SH-SY5Y (cell line): Measurements from ENCODE around the gene HBA2.
"Not testable (repeated sequence)": the region's sequence is repeated elsewhere in the genome, so short reads cannot be mapped to it uniquely, and the experiment has no call there.

Experiments
- GATA2 ChIP-seq: IDR thresholded peaks from 2 replicates; pipeline ENCODE4 v1.6.1; 2011; ENCODE audit warnings: mild to moderate bottlenecking, low read depth, low read length
- GATA3 ChIP-seq: IDR thresholded peaks from 2 replicates; pipeline ENCODE4 v1.6.1; 2011; ENCODE audit warnings: low read depth, mild to moderate bottlenecking, low read length, moderate library complexity

The HBA2 gene

DNA sequence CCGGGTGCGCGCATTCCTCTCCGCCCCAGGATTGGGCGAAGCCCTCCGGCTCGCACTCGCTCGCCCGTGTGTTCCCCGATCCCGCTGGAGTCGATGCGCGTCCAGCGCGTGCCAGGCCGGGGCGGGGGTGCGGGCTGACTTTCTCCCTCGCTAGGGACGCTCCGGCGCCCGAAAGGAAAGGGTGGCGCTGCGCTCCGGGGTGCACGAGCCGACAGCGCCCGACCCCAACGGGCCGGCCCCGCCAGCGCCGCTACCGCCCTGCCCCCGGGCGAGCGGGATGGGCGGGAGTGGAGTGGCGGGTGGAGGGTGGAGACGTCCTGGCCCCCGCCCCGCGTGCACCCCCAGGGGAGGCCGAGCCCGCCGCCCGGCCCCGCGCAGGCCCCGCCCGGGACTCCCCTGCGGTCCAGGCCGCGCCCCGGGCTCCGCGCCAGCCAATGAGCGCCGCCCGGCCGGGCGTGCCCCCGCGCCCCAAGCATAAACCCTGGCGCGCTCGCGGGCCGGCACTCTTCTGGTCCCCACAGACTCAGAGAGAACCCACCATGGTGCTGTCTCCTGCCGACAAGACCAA, at the start of gene HBA2:
TSS of gene HBA2 (plus strand) at position 503 of the 568 bp plus-strand sequence. CDS start at position 540, 37 bp downstream.
- TF ChIP-seq GATA3, GATA2: not testable (repeated sequence)

DNA sequence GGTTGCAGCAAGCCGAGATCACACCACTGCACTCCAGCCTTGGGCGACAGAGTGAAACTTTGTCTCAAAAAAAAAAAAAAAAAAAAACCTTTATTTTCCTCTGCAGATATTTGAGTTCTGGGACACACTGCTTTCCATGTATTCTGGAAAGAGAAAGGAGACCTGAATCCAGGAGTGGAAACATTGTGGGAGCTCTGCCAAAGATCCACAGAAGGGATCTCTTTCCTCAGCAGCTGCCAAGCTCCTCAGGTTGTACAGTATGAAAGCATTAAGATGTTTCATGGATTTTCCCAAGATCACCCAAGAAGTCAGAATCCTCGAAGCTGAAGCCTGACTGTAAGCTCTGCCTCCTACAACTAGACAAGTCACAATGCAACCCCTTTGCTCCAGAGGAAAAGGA, 47.7 kb upstream of the HBA2 start:
- TF ChIP-seq GATA2 (no peak), GATA3 (no peak)

DNA sequence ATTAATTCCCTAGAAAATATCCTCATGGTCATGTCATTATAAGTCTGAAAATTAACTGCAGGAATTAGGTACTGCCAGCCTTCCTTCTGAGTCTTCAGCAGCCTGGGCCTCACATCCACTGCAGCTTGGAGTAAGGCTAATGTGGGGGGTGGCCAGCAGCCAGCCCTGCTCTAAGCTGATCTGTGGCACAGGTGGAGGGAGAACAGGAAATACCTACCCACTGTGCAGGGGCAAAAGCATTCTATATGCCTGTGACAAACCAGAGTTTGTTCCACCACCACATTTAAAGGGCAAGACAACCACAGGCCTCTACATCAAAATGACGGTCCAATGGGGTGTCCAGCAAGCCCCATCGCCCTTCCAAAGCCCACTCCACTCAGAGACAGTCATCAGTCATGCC, 43.6 kb upstream of the HBA2 start:
- TF ChIP-seq GATA2 (no peak), GATA3 (no peak)

DNA sequence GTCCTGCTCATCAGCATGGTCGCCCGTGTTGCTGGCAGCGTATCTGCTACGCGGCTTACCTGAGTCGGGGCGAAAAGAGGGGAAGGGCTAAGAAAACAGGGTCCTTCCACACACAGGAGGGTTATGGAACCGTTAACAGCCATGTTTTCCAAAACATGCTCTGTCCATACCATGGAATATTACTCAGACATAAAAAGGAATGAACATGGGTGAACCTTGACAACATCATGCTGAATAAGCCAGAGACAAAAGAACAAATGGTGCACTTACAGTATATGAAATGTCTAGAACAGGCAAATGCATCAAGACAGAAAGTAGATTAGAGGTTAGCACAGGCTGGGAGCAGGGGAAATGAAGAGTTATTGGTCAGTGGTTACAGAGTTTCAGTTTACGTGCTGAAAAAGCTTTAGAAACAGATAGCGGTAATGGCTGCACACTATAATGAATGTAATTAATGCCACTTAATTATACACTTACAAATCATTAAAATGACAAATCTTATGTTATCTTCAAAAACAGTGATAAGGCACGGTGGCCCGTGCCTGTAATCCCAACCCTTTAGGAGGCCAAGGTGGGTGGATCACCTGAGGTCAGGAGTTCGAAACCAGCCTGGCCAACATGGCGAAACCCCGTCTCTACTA, 42.0 kb upstream of the HBA2 start:
- TF ChIP-seq GATA2 = no peak
- TF ChIP-seq GATA3 = no peak

DNA sequence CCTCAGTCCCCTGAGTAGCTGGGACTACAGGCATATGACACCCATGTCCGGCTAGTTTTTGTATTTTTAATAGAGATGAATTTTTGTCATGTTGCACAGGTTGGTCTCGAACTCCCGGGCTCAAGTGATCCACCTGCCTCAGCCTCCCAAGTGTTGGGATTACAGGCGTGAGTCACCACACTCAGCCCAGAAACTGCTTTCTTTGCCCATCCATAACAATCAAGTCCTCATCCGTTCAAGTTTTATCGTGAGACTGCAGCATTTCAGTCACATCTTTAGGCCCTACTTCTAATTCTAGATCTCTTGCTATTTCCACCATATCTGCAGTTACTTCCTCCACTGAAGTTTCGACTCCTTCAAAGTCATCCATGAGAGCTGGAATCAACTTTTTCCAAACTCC, 40.6 kb upstream of the HBA2 start:
- TF ChIP-seq GATA2 (no peak), GATA3 (no peak)

DNA sequence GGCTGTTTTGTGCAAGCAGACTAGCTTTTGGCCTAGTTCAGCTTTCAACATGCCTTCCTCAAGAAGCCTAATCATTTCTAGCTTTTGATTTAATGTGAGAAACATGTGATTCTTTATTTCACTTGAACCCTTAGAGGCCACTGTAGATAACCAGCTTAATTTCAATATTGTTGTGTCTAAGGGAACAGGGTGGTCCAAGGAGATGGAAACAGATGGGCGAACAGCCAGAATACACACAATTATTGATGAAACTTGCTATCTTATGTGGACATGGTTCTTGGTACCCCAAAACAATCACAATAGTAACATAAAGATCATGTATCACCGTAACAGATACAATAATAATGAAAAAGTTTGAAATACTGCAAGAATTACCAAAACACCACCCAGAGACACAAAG, 39.0 kb upstream of the HBA2 start:
- no peak for TF ChIP-seq GATA3
- no peak for TF ChIP-seq GATA2

DNA sequence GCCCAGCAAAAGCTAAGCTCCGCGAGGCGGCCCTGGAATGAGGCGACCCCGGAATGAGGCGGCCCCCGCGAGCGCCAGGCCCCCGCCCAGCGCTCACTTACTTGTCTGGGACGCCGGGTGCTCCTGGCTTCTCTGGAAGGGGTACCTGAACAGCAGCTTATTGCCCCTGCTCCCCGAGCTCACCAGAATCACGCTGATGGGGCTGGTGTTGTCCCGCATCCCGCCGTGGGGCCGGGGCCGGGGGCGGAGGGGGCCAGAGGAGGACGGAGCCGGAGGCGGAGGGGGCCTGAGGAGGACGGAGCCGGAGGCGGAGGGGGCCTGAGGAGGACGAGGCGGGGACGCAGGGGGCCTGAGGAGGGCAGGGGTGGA, 34.6 kb upstream of the HBA2 start:
- no peak for TF ChIP-seq GATA2
- no peak for TF ChIP-seq GATA3

DNA sequence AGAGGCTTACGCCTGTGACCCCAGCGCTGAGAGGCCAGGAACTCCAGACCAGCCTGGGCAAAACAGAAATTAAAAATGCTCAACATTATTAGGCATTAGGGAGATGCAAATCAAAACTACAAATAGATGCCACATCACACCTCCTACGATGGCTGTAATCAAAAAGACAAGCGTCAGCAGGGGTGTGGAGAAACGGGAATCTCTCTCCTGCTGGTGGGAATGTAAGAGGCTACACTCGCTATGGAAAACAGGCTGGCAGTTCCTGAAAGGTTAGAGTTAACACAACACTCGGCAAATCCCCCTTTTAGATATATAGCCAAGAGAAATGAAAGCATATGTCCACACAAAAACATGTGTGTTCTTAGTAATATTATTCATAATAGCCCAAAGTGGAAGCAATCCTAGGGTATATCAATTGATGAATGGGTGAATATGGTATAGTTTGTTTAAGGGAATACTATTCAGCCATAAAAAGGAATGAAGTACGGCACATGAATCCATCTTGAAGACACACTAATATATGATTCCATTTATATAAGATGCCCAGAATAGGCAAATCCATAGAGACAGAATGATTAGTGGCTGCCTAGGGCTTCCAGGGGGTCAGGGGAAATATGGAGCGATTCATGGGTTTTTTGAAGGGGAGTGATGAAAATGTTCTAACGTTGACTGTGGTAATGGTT, 32.4 kb upstream of the HBA2 start:
- TF ChIP-seq GATA2 (no peak), GATA3 (no peak)

DNA sequence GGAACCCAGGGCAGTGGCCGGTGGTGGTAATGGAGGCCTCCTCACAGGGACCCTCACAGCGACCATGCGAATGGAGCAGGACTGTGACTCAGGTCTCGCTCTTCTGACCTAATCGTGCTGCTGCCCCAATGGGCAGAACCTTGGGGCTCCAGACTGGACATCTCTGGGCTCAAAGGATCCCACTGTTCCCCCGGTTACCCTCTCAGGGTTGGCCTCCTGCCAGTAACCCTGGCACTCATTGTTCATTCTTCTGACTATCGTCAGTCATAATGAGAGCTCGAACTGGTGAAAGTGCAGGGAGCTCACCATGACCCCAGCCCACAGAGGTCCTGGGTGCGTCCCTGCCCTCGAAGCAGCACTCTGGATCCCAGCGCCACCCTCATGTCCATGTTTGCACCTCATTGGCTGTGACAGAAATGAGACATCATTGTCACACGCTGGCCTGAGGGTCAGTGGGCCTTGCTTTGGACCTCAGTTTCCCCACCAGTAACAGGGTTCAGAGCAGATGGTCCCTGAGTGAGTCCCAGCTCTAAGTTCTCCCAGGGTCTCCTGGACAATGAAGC, 30.2 kb upstream of the HBA2 start:
- no peak for TF ChIP-seq GATA3
- TF ChIP-seq GATA2 = no peak

DNA sequence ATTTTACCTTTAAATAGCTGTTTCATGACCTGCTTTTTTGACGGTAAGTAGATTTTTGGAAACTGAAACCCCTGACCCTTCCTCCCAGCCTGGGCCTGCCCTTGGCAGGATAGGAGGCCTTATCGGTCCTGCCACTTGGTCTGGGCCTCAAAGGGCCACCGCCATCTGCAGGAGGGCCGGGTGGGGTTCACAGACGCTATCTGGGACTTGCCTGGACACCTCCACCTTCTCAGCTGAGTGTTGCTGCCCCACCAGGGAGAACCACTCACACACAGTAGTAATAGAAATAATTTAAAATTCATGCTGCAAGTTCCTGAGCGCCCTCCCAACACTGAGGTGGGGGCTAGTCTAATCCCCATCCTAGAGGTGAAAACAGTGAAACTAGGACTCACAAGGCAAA, 29.6 kb upstream of the HBA2 start:
- TF ChIP-seq GATA2 = no peak
- TF ChIP-seq GATA3 = no peak

DNA sequence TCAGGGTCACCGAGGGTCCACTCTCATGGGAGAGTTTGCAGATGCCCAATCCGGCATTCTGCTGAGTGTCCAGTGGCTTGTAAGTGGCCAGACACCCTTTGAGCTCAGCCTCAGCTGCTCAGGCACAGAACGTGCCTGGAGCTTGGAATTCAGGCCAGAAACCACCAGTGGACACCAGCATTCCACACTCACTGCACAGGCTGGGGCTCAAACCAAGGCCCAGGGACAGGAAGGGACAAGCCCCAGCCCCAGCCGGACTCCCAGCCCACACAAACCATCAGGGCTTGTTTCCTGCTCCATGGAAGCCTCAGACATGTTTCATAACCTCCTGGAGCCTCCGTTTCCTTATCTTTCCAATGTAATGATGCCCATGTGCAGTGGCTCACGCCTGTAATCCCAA, 29.2 kb upstream of the HBA2 start:
- TF ChIP-seq GATA3 (no peak), GATA2 (no peak)

DNA sequence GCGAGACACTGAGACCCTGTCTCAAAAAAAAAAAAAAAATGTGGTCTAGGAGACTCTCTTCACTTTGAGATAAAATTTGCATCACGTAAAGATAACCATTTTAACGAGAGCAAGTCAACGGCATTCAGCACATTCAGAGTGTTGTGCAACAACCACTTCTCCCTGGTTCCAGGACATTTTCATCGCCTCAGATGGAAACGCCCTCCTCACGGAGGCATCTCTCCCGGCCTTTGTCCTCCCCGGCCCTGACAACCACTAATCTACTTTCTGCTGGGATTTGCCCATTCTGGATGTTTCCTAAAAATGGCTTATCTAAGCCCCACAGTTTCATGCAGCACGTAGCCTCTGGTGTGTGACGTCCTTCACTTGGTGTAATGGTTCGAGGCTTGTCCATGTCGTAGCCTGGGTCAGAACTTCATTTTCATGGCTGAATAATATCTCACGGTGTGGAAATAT, 27.9 kb upstream of the HBA2 start:
- TF ChIP-seq GATA3 = no peak

DNA sequence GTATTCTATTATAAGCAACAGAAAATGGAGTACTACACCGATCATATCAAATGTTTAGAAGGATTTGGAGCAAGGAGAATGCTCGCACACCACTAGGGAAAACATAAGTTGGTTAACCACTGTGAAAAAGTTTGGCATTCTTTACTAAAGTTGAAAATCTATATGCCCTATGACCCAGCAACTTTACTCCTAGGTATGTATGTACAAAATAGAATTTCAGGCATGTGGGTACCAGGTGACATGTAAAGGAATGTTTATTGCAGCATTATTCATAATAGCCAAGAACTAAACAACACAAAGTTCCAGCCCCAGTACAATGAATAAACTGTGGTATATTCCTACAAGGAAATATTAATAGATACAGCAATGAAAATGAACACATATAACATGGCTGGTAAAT, 26.0 kb upstream of the HBA2 start:
- no peak for TF ChIP-seq GATA3
- TF ChIP-seq GATA2 = no peak

DNA sequence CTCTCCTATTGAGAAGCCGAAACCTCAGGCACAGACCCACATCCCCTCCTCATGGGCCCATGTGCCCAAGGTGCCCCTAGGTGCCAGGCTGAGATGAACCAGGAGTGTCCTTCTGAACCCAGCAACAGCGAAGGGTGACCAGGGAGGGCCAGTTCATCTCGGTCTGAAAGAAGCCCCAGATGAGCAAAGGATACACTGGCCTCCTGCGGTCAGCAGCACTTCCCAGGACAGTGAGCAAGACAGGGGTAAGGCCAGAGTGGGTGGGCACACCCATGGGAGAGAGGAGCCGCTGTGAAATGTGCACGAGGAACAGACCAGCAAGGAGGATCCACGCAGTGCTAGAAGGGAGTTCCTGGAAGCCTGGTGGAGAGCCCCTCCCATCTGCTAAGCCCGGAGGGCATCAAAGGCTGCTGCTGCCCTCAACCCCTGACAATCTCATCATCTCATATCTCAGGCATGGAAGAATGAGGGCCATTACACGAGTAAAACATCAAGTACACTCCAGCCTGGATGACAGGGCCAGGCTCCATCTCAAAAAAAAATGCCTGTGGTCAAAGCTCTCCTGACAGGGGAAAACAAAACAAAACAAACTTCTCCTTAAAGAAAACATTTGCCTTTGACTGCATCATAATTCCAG, 23.5 kb upstream of the HBA2 start:
- TF ChIP-seq GATA2 = peak; percentile 15; the same call in 1 of the 2 replicates
- TF ChIP-seq GATA3 = no peak
